HEK293 (cell line): ENCODE measurements around the gene HOTAIR.

ENCODE experiments used
- CTCF ChIA-PET: fragments of 350-600 bp; formaldehyde crosslinking; extraction: SDS; loops from one replicate; lab custom pipeline; 2021; ENCODE audit warnings: antibody characterized with exemption; lab: Yijun Ruan, JAX
- POLR2A ChIA-PET: fragments of 300-600 bp; formaldehyde crosslinking; extraction: SDS; loops from one replicate; lab custom pipeline; 2020; ENCODE audit warnings: antibody characterized with exemption, inconsistent platforms; lab: Yijun Ruan, JAX
- H3K27ac ChIP-seq: fragments of 200-500 bp; sonication (Bioruptor generic); 2 replicates; pipeline ENCODE4 v1.5.1; 2014; ENCODE audit warnings: low read depth, low read length, control low read depth, inconsistent platforms; ENCODE audit errors: extremely low read depth
- H3K36me3 ChIP-seq, 2 experiments: fragments of 200-500 bp in 1 of 2; sonication (Bioruptor generic) in 1 of 2; 1 replicate in 1 of 2; 2 replicates in 1 of 2; pipeline ENCODE4 v1.5.1; 2014 to 2017; ENCODE audit warnings: inconsistent platforms in 2 of 2, low read length in 2 of 2; ENCODE audit not compliant: control insufficient read depth in 2 of 2, insufficient read depth in 1 of 2
- H3K4me1 ChIP-seq: fragments of 200-500 bp; sonication (Bioruptor generic); 2 replicates; pipeline ENCODE4 v1.5.1; 2014; ENCODE audit warnings: mild to moderate bottlenecking, low read length, inconsistent platforms; ENCODE audit not compliant: control insufficient read depth, insufficient read depth
- H3K4me3 ChIP-seq: 2 replicates; pipeline ENCODE4 v1.5.1; 2011; ENCODE audit warnings: low read depth, mild to moderate bottlenecking, control low read depth, low read length, moderate library complexity
- H3K9me3 ChIP-seq: fragments of 200-500 bp; sonication (Bioruptor generic); 2 replicates; pipeline ENCODE4 v1.5.1; 2014; ENCODE audit warnings: low read depth, low read length, inconsistent platforms; ENCODE audit not compliant: control insufficient read depth, insufficient read depth
- AEBP2 ChIP-seq: fragments of 450-650 bp; formaldehyde crosslinking; IDR thresholded peaks from 2 replicates; pipeline ENCODE4 v1.5.1; 2016; ENCODE audit warnings: missing biosample characterization, missing genetic modification characterization, borderline replicate concordance
- BCL11A ChIP-seq: fragments of 450-650 bp; formaldehyde crosslinking; IDR thresholded peaks from 2 replicates; pipeline ENCODE4 v1.5.1; 2016; ENCODE audit warnings: low read depth, missing biosample characterization, missing genetic modification characterization
- CTCF ChIP-seq: fragments of 450-650 bp; formaldehyde crosslinking; IDR thresholded peaks from 2 replicates; pipeline ENCODE4 v1.5.1; 2016; ENCODE audit warnings: missing biosample characterization, missing genetic modification characterization
- GLIS2 ChIP-seq: fragments of 450-650 bp; formaldehyde crosslinking; IDR thresholded peaks from 2 replicates; pipeline ENCODE4 v1.5.1; 2016; ENCODE audit warnings: missing biosample characterization, missing genetic modification characterization
- HOXD13 ChIP-seq: sonication (generic); formaldehyde crosslinking; IDR thresholded peaks from 2 replicates; pipeline ENCODE4 v1.8.0; 2022; ENCODE audit warnings: missing genetic modification reagents, borderline replicate concordance
- KLF9 ChIP-seq: fragments of 450-650 bp; formaldehyde crosslinking; IDR thresholded peaks from 2 replicates; pipeline ENCODE4 v1.5.1; 2016; ENCODE audit warnings: missing biosample characterization, missing genetic modification characterization, low read depth
- PATZ1 ChIP-seq: fragments of 450-650 bp; formaldehyde crosslinking; IDR thresholded peaks from 2 replicates; pipeline ENCODE4 v1.5.1; 2016; ENCODE audit warnings: missing biosample characterization, missing genetic modification characterization
- PRDM1 ChIP-seq: fragments of 450-650 bp; formaldehyde crosslinking; IDR thresholded peaks from 2 replicates; pipeline ENCODE4; 2016; ENCODE audit warnings: missing biosample characterization, missing genetic modification characterization
- PRDM6 ChIP-seq: fragments of 450-650 bp; formaldehyde crosslinking; IDR thresholded peaks from 2 replicates; pipeline ENCODE4 v1.5.1; 2017; ENCODE audit warnings: missing biosample characterization, missing genetic modification characterization
- SCRT2 ChIP-seq: fragments of 450-650 bp; formaldehyde crosslinking; IDR thresholded peaks from 2 replicates; pipeline ENCODE4 v1.5.1; 2016; ENCODE audit warnings: missing biosample characterization, missing genetic modification characterization
- ZBTB11 ChIP-seq: fragments of 450-650 bp; formaldehyde crosslinking; conservative IDR thresholded peaks from 2 replicates; pipeline ENCODE4 v1.5.1; 2016; ENCODE audit warnings: low read depth, missing biosample characterization, missing genetic modification characterization
- ZEB2 ChIP-seq: fragments of 450-650 bp; formaldehyde crosslinking; IDR thresholded peaks from 2 replicates; pipeline ENCODE4 v1.5.1; 2016; ENCODE audit warnings: missing biosample characterization, missing genetic modification characterization
- ZFP41 ChIP-seq: fragments of 450-650 bp; formaldehyde crosslinking; IDR thresholded peaks from 2 replicates; pipeline ENCODE4 v1.5.1; 2016; ENCODE audit warnings: missing biosample characterization, missing genetic modification characterization, borderline replicate concordance
- ZNF302 ChIP-seq: fragments of 450-650 bp; formaldehyde crosslinking; IDR thresholded peaks from 2 replicates; pipeline ENCODE4 v1.5.1; 2016; ENCODE audit warnings: missing biosample characterization, missing genetic modification characterization, low read depth
- ZNF350 ChIP-seq: fragments of 450-650 bp; formaldehyde crosslinking; IDR thresholded peaks from 2 replicates; pipeline ENCODE4 v1.5.0; 2017; ENCODE audit warnings: missing biosample characterization, mild to moderate bottlenecking, missing genetic modification characterization
- ZNF362 ChIP-seq: fragments of 450-650 bp; formaldehyde crosslinking; IDR thresholded peaks from 2 replicates; pipeline ENCODE4 v1.5.1; 2016; ENCODE audit warnings: missing biosample characterization, missing genetic modification characterization
- ZNF366 ChIP-seq: fragments of 450-650 bp; formaldehyde crosslinking; conservative IDR thresholded peaks from 2 replicates; pipeline ENCODE4 v1.5.1; 2016; ENCODE audit warnings: missing biosample characterization, missing genetic modification characterization
- ZNF391 ChIP-seq: fragments of 450-650 bp; formaldehyde crosslinking; IDR thresholded peaks from 2 replicates; pipeline ENCODE4 v1.5.1; 2016; ENCODE audit warnings: low read depth, missing biosample characterization, missing genetic modification characterization, borderline replicate concordance
- ZNF544 ChIP-seq: fragments of 450-650 bp; formaldehyde crosslinking; IDR thresholded peaks from 2 replicates; pipeline ENCODE4 v1.5.0; 2017; ENCODE audit warnings: missing biosample characterization, missing genetic modification characterization
- ZNF623 ChIP-seq: fragments of 450-650 bp; formaldehyde crosslinking; IDR thresholded peaks from 2 replicates; pipeline ENCODE4 v1.5.1; 2016; ENCODE audit warnings: missing biosample characterization, missing genetic modification characterization
- ZNF626 ChIP-seq: fragments of 450-650 bp; sonication (Bioruptor Pico); formaldehyde crosslinking; IDR thresholded peaks from 2 replicates; pipeline ENCODE4 v1.5.1; 2018; ENCODE audit warnings: missing biosample characterization, missing genetic modification characterization, inconsistent platforms
- ZNF654 ChIP-seq: fragments of 450-650 bp; formaldehyde crosslinking; IDR thresholded peaks from 2 replicates; pipeline ENCODE4 v1.5.1; 2016; ENCODE audit warnings: low read depth, missing biosample characterization, missing genetic modification characterization
- ZNF660 ChIP-seq: fragments of 450-650 bp; IDR thresholded peaks from 2 replicates; pipeline ENCODE4 v1.5.1; 2018; ENCODE audit warnings: missing biosample characterization, mild to moderate bottlenecking, missing genetic modification characterization

The HOTAIR gene

GRCh38 chr12:53984901-53985691, 10.3 kb upstream of the HOTAIR start, which contains the start of gene HOXC10 (continued):
- TF ChIP-seq ZNF654 (tag by site-specific recombination) = peak; percentile 97
- 0 out of 2 replicates have a peak, but pooled peaks have one; percentile 14 for TF ChIP-seq ZNF366 (tag by site-specific recombination)
- TF ChIP-seq SCRT2 = peak; percentile 97
- peak; percentile 45; the same call in 1 of the 2 replicates for TF ChIP-seq ZNF362 (tag by site-specific recombination)
- TF ChIP-seq ZNF623 (tag by site-specific recombination) = no peak
- TF ChIP-seq AEBP2 (tag by site-specific recombination) = no peak
- peak; percentile 70 for TF ChIP-seq ZEB2
- TF ChIP-seq KLF9 = 0 out of 2 replicates have a peak, but pooled peaks have one; percentile 22
- 0 out of 2 replicates have a peak, but pooled peaks have one; percentile 42 for TF ChIP-seq BCL11A (tag by site-specific recombination)
- TF ChIP-seq ZNF660 (tag by site-specific recombination) = peak; percentile 76; the same call in 1 of the 2 replicates
- no peak for TF ChIP-seq ZNF350 (tag by site-specific recombination)
- TF ChIP-seq ZNF544 (tag by site-specific recombination) = no peak
- TF ChIP-seq ZNF391 (tag by site-specific recombination) = peak; percentile 51; the same call in 1 of the 2 replicates
- peak; percentile 53 for TF ChIP-seq GLIS2 (tag by site-specific recombination)
- TF ChIP-seq PRDM1 (tag by site-specific recombination) = no peak
- TF ChIP-seq HOXD13 (CRISPR knock-in tag) = no peak
- TF ChIP-seq ZFP41 = no peak
- TF ChIP-seq PATZ1 (tag by site-specific recombination) = peak; percentile 83
- TF ChIP-seq CTCF (tag by site-specific recombination) = peak; percentile 81

GRCh38 chr12:53983950-53984572, 9.3 kb upstream of the HOTAIR start:
- Histone ChIP-seq H3K9me3 (no peaks in the 10 kb centered on the region), H3K36me3 (no peaks in the 10 kb centered on the region), H3K4me1 (peaks cover 23% of the 10 kb centered on the region), H3K4me3 (no peak overlapping the region), H3K27ac (peak overlapping the region; percentile 47; the same call in 1 of the 2 replicates)
- POLR2A ChIA-PET = interaction anchor here (2.5 kb wide), 1 partner anchor 16 kb away, joined by 16 read pairs; the partner anchor contains the start of gene HOXC9
- no peak for TF ChIP-seq PRDM6 (tag by site-specific recombination)
- TF ChIP-seq ZBTB11 (tag by site-specific recombination) = no peak
- no peak for TF ChIP-seq BCL11A (tag by site-specific recombination)
- TF ChIP-seq ZNF302 (tag by site-specific recombination) = no peak
- TF ChIP-seq ZNF626 (tag by site-specific recombination) = no peak
- CTCF ChIA-PET = interaction anchor here (1.5 to 5.8 kb wide), 10 partner anchors 9 to 231 kb away, joined by 6 to 88 read pairs (median 12); partner anchors contain the start of genes HOXC9 and SMUG1
